Measurements from ENCODE around the gene TFB2M.

DNA sequence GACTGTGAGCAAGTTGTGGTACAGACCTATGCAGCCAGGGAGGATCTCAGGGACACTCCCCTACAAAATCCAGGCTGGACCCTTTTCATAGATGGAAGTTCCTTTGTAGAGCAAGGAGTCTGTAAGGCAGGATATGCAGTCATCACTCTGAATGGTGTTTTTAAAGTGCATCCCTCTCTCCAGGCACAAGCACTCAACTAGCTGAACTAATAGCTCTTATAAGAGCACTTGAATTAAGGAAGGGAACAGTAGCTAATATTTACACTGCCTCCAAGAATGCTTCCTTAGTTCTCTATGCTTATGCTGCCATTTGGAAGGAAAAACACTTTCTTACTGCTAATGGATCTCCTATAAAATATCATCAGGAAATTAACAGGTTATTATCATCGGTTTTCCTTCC, 31.9 kb downstream of the TFB2M start:
- TF ChIP-seq BACH1 (IDR thresholded peaks at IDR 0.05; ENCODE audit: borderline replicate concordance) (no peak), RELA (IDR thresholded peaks at IDR 0.05; ENCODE audit: borderline replicate concordance, partially characterized antibody) (no peak), KAT2A (conservative IDR thresholded peaks at IDR 0.05; ENCODE audit: control insufficient read depth, low read depth, low read length) (no peak), SMARCA5 (IDR thresholded peaks at IDR 0.05) (no peak), MTA3 (IDR thresholded peaks at IDR 0.05; ENCODE audit: borderline replicate concordance, low read length) (no peak), SP1 (IDR thresholded peaks at IDR 0.05; ENCODE audit: low read depth, low read length) (no peak), ZNF274 (IDR thresholded peaks at IDR 0.05; ENCODE audit: insufficient read depth, insufficient read length) (no peak)
- TF ChIP-seq, protein P1, sequence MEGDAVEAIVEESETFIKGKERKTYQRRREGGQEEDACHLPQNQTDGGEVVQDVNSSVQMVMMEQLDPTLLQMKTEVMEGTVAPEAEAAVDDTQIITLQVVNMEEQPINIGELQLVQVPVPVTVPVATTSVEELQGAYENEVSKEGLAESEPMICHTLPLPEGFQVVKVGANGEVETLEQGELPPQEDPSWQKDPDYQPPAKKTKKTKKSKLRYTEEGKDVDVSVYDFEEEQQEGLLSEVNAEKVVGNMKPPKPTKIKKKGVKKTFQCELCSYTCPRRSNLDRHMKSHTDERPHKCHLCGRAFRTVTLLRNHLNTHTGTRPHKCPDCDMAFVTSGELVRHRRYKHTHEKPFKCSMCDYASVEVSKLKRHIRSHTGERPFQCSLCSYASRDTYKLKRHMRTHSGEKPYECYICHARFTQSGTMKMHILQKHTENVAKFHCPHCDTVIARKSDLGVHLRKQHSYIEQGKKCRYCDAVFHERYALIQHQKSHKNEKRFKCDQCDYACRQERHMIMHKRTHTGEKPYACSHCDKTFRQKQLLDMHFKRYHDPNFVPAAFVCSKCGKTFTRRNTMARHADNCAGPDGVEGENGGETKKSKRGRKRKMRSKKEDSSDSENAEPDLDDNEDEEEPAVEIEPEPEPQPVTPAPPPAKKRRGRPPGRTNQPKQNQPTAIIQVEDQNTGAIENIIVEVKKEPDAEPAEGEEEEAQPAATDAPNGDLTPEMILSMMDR (IDR thresholded peaks at IDR 0.05 in 2 of 3, conservative IDR thresholded peaks at IDR 0.05 in 1 of 3; ENCODE audit: control insufficient read depth in 2 of 3, extremely low read depth in 1 of 3, insufficient read depth in 1 of 3, low read depth in 3 of 3, low read length in 3 of 3): no peak
- TF ChIP-seq, protein P2, sequence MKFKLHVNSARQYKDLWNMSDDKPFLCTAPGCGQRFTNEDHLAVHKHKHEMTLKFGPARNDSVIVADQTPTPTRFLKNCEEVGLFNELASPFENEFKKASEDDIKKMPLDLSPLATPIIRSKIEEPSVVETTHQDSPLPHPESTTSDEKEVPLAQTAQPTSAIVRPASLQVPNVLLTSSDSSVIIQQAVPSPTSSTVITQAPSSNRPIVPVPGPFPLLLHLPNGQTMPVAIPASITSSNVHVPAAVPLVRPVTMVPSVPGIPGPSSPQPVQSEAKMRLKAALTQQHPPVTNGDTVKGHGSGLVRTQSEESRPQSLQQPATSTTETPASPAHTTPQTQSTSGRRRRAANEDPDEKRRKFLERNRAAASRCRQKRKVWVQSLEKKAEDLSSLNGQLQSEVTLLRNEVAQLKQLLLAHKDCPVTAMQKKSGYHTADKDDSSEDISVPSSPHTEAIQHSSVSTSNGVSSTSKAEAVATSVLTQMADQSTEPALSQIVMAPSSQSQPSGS (IDR thresholded peaks at IDR 0.05; ENCODE audit: low read length): no peak
- TF ChIP-seq, protein P3, sequence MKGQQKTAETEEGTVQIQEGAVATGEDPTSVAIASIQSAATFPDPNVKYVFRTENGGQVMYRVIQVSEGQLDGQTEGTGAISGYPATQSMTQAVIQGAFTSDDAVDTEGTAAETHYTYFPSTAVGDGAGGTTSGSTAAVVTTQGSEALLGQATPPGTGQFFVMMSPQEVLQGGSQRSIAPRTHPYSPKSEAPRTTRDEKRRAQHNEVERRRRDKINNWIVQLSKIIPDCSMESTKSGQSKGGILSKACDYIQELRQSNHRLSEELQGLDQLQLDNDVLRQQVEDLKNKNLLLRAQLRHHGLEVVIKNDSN (IDR thresholded peaks at IDR 0.05; ENCODE audit: borderline replicate concordance, extremely low read length, insufficient read depth, low read depth, low read length): no peak
